SU-DHL-6 (cell line): ENCODE data around the gene FBXO48.

Source experiments
- H2AFZ ChIP-seq: fragments of 200-600 bp; sonication (generic); 2 replicates; pipeline ENCODE4 v1.6.1; 2014; ENCODE audit warnings: low read depth, mild to moderate bottlenecking, moderate library complexity, mixed read lengths, antibody characterized with exemption, low read length; ENCODE audit not compliant: severe bottlenecking
- H3F3A ChIP-seq: fragments of 200-600 bp; shearing (Covaris generic); 2 replicates; pipeline ENCODE4 v1.6.0; 2016; ENCODE audit warnings: antibody characterized with exemption, mild to moderate bottlenecking; ENCODE audit not compliant: insufficient read depth
- H3K27ac ChIP-seq: fragments of 200-600 bp; sonication (generic); 2 replicates; pipeline ENCODE4 v1.5.1; 2016; ENCODE audit warnings: low read depth, mild to moderate bottlenecking, low read length, moderate library complexity, mixed read lengths
- H3K27me3 ChIP-seq: fragments of 200-600 bp; sonication (generic), shearing (Covaris generic); 2 replicates; pipeline ENCODE4 v1.6.0; 2014; ENCODE audit warnings: mild to moderate bottlenecking, low read length
- H3K36me3 ChIP-seq: fragments of 200-600 bp; sonication (generic); 2 replicates; pipeline ENCODE4 v1.6.1; 2014; ENCODE audit warnings: mild to moderate bottlenecking, low read length, mixed read lengths
- H3K4me2 ChIP-seq: fragments of 300-600, 200-600 bp; shearing (Covaris generic), sonication (generic); 2 replicates; pipeline ENCODE4 v1.6.0; 2014; ENCODE audit warnings: low read length, low read depth, mild to moderate bottlenecking; ENCODE audit not compliant: poor library complexity, severe bottlenecking
- H3K4me3 ChIP-seq: fragments of 200-600 bp; sonication (generic); 2 replicates; pipeline ENCODE4 v1.5.1; 2014; ENCODE audit warnings: antibody characterized with exemption, low read length, mild to moderate bottlenecking, mixed read lengths; ENCODE audit not compliant: insufficient read depth, poor library complexity, severe bottlenecking
- H3K79me2 ChIP-seq: fragments of 200-600 bp; sonication (generic); 2 replicates; pipeline ENCODE4 v1.6.1; 2014; ENCODE audit warnings: mild to moderate bottlenecking, low read length, moderate library complexity; ENCODE audit not compliant: insufficient read depth
- H3K9ac ChIP-seq: fragments of 200-600 bp; sonication (generic); 2 replicates; pipeline ENCODE4 v1.7.0; 2014; ENCODE audit warnings: mild to moderate bottlenecking, low read length
- H3K9me2 ChIP-seq: fragments of 200-600 bp; sonication (generic); replicated peaks from 2 replicates; pipeline ENCODE4 v1.6.1; 2014; ENCODE audit warnings: low read length; ENCODE audit not compliant: insufficient read depth
- H3K9me3 ChIP-seq: fragments of 200-600 bp; sonication (generic); 2 replicates; pipeline ENCODE4 v1.6.1; 2014; ENCODE audit warnings: low read length, mixed read lengths; ENCODE audit not compliant: insufficient read depth
- H4K20me1 ChIP-seq: fragments of 200-600 bp; sonication (generic); 2 replicates; pipeline ENCODE4 v1.6.1; 2014; ENCODE audit warnings: low read depth, mild to moderate bottlenecking, antibody characterized with exemption, low read length, moderate library complexity, mixed read lengths
- EZH2phosphoT487 ChIP-seq: fragments of 200-600 bp; sonication (generic), shearing (Covaris generic); conservative IDR thresholded peaks from 2 replicates; pipeline ENCODE4 v1.6.1; 2018; ENCODE audit warnings: mild to moderate bottlenecking, antibody characterized with exemption, low read length, moderate library complexity, mixed read lengths
- TF ChIP-seq, protein P1 (sequence below): fragments of 200-600 bp; sonication (generic); IDR thresholded peaks from one replicate; pipeline ENCODE4 v1.5.1; 2017; ENCODE audit warnings: antibody characterized with exemption, mild to moderate bottlenecking, low read length, moderate library complexity; ENCODE audit not compliant: insufficient read depth, poor library complexity, severe bottlenecking

FBXO48 gene

DNA sequence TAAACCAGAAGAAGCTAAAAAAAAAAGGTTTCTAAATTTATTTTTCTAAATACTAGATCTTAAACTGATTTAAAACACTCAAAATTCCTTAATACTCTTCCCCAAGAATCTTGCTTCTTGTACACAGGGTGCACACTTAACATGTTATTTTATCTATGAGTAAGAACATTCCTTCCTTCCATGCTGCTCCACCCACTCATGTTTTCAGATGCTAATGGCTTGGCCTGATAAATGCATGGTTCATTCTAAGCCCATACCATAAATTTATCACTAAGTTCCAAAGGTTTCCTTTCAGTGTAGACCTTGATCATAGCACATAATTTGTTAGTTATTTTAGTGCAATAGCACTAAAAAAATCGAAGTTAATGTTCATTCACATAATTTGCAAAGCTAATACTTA, 8.1 kb downstream of the FBXO48 start:
- no peak for TF ChIP-seq EZH2phosphoT487
- no peak overlapping the region for H3K27ac ChIP-seq
- H3K79me2 ChIP-seq = no peaks in the 10 kb centered on the region
- no peak overlapping the region for H2AFZ ChIP-seq
- H3K27me3 ChIP-seq = no peaks in the 10 kb centered on the region
- H3K9ac ChIP-seq = no peak overlapping the region
- no peaks in the 10 kb centered on the region for H3K9me3 ChIP-seq
- no peak overlapping the region for H3K4me2 ChIP-seq
- peaks cover 6% of the 10 kb centered on the region; the same call in 1 of the 2 replicates for H3F3A ChIP-seq
- no peak overlapping the region for H3K4me3 ChIP-seq
- H3K36me3 ChIP-seq = no peaks in the 10 kb centered on the region
- H3K9me2 ChIP-seq = no peaks in the 10 kb centered on the region
- H4K20me1 ChIP-seq = no peaks in the 10 kb centered on the region

DNA sequence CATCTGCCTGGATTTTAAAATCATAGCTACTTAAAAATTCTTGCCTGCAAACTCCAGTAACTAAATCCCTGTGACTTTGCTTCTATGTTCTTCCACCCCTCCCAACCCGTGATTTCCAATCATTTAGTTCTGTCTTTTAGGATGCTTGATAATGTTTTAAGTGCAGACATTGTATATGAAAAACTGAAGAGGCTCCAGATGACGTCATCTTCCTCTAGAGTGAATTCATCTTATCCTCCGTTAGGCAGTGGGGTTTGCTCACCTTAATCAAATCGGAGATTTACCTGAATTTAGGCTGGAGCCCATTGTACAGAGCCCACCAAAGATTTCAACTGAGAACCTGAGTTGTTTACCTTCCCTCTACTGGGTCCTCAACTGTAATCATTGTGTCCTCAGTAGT, 10.9 kb downstream of the FBXO48 start:
- no peaks in the 10 kb centered on the region for H3K79me2 ChIP-seq
- H3F3A ChIP-seq = peaks cover 7% of the 10 kb centered on the region; the same call in 1 of the 2 replicates
- no peak overlapping the region for H3K9ac ChIP-seq
- no peak overlapping the region for H3K4me2 ChIP-seq
- H3K4me3 ChIP-seq = no peak overlapping the region
- H4K20me1 ChIP-seq = no peaks in the 10 kb centered on the region
- no peak overlapping the region for H2AFZ ChIP-seq
- no peak for TF ChIP-seq EZH2phosphoT487
- TF ChIP-seq, protein P1, sequence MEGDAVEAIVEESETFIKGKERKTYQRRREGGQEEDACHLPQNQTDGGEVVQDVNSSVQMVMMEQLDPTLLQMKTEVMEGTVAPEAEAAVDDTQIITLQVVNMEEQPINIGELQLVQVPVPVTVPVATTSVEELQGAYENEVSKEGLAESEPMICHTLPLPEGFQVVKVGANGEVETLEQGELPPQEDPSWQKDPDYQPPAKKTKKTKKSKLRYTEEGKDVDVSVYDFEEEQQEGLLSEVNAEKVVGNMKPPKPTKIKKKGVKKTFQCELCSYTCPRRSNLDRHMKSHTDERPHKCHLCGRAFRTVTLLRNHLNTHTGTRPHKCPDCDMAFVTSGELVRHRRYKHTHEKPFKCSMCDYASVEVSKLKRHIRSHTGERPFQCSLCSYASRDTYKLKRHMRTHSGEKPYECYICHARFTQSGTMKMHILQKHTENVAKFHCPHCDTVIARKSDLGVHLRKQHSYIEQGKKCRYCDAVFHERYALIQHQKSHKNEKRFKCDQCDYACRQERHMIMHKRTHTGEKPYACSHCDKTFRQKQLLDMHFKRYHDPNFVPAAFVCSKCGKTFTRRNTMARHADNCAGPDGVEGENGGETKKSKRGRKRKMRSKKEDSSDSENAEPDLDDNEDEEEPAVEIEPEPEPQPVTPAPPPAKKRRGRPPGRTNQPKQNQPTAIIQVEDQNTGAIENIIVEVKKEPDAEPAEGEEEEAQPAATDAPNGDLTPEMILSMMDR = no peak
- no peaks in the 10 kb centered on the region for H3K9me2 ChIP-seq
- H3K27me3 ChIP-seq = no peaks in the 10 kb centered on the region
- H3K36me3 ChIP-seq = no peaks in the 10 kb centered on the region
- H3K9me3 ChIP-seq = no peaks in the 10 kb centered on the region
- H3K27ac ChIP-seq = no peak overlapping the region

DNA sequence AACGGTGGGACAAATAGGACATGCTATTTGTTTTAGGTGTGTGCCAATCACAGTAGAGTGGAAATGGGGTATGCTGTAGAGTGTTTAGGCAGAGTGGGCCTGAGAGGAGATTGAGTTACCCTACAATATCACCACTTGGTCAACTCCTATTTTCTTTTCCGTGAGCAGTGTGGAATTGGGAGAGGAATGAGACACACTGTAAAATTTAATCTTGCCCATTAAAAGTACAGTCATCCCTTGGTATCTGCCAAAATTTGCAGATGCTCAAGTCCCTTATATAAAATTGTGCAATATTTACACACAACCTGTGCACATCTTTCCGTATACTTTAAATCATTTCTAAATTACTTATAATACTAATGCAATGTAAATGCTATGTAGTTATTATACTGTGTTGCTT, 12.4 kb downstream of the FBXO48 start:
- Histone ChIP-seq H3K9me3 (no peaks in the 10 kb centered on the region), H2AFZ (no peak overlapping the region), H3K79me2 (no peaks in the 10 kb centered on the region), H3K9ac (no peak overlapping the region), H3K4me2 (no peak overlapping the region), H4K20me1 (no peaks in the 10 kb centered on the region), H3F3A (peaks cover 7% of the 10 kb centered on the region; the same call in 1 of the 2 replicates), H3K9me2 (no peaks in the 10 kb centered on the region), H3K27ac (no peak overlapping the region), H3K27me3 (no peaks in the 10 kb centered on the region), H3K36me3 (no peaks in the 10 kb centered on the region), H3K4me3 (no peak overlapping the region)
- TF ChIP-seq, protein P1 = no peak
- no peak for TF ChIP-seq EZH2phosphoT487

DNA sequence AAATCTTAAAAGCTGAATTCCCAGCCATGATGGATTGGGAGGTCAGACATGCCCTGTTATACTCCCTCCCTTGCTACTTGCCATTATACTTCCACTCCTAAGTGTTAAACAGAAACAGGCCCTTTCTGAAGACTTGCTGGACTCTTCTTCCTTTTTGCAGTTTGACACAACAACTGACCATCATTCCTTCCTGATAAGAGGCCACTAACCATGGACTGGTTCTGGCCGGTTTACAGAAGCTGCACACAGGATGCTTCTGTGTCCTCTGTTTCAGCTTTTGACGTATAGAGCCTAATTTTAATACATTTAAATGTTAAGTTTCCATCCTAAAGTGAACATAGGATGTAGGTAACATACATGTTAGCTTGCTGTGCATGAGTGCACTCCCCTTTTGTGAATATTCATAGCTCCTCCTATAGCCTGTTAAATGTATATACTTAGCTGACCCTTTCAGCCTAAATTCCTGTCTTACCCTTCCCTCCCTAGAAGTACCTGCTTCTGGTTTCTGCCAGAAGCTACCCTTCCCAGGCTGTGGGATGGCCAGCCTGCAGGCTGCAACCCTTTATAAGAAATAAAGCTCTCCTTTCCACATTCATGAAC, 13.2 kb downstream of the FBXO48 start:
- Histone ChIP-seq H3K4me2 (no peak overlapping the region), H2AFZ (no peak overlapping the region), H3K79me2 (no peaks in the 10 kb centered on the region), H3K9ac (no peak overlapping the region), H3K27ac (no peak overlapping the region), H4K20me1 (no peaks in the 10 kb centered on the region), H3K9me2 (no peaks in the 10 kb centered on the region), H3K4me3 (no peak overlapping the region), H3K36me3 (no peaks in the 10 kb centered on the region), H3F3A (peaks cover 7% of the 10 kb centered on the region; the same call in 1 of the 2 replicates), H3K9me3 (no peaks in the 10 kb centered on the region), H3K27me3 (no peaks in the 10 kb centered on the region)
- TF ChIP-seq EZH2phosphoT487 = no peak
- TF ChIP-seq, protein P1 = no peak
